Activated CD8-positive, alpha-beta memory T cell treated with anti-CD3 and anti-CD28 coated beads, Interleukin-2, amount 10 ng/mL, durations not matched to agents 7 days and 5 days (primary cell): ENCODE measurements around the gene VRK3. TPM values are rescaled to one million over a fixed set of nuclear protein-coding genes. Genes with fewer than 3 reads are reported as not detected.

Experiments
- ATAC-seq: fragments of 150-1000 bp; cut with Tn5 transposase; one replicate; pipeline ENCODE4 v1.10.0; 2021; ENCODE audit warnings: moderate library complexity
- CTCF ChIA-PET: fragments of 350-600 bp; sonication (Branson Sonifier 250); formaldehyde crosslinking; loops from one replicate; lab custom pipeline; 2021; ENCODE audit warnings: antibody characterized with exemption; lab: Charles Lee
- DNase-seq: peaks from one replicate; pipeline ENCODE4 v3.0.0-alpha.2; 2020
- H3K27ac Mint-ChIP-seq: one replicate; pipeline ENCODE4 v1.8.0; 2021; ENCODE audit warnings: mild to moderate bottlenecking, mixed read lengths
- H3K27me3 Mint-ChIP-seq: one replicate; pipeline ENCODE4 v1.8.0; 2021; ENCODE audit warnings: mixed read lengths
- H3K36me3 Mint-ChIP-seq: one replicate; pipeline ENCODE4 v1.8.0; 2021; ENCODE audit warnings: mild to moderate bottlenecking, mixed read lengths
- H3K4me1 Mint-ChIP-seq: one replicate; pipeline ENCODE4 v1.8.0; 2021; ENCODE audit warnings: mixed read lengths
- H3K4me3 Mint-ChIP-seq: one replicate; pipeline ENCODE4 v1.8.0; 2021; ENCODE audit warnings: mild to moderate bottlenecking, moderate library complexity, mixed read lengths
- H3K9me3 Mint-ChIP-seq: one replicate; pipeline ENCODE4 v1.8.0; 2022; ENCODE audit warnings: low read depth, mixed read lengths
- total RNA-seq, 2 experiments: library from RNA; stranded (reverse); gene quantifications; one replicate each; pipeline ENCODE4 v1.2.3, GENCODE V29; 2021

The VRK3 gene
- total RNA-seq, 2 experiments from 2014 or later, result 70.5 to 71.3 TPM

- Mint-ChIP-seq H3K36me3 (peaks cover 51% of the 10 kb centered on the region), H3K4me3 (peak overlapping the region; percentile 98), H3K4me1 (peaks cover 69% of the 10 kb centered on the region), H3K27ac (peak overlapping the region; percentile 93), H3K9me3 (no peaks in the 10 kb centered on the region), H3K27me3 (no peaks in the 10 kb centered on the region)
- ATAC-seq (no peak), DNase-seq (no peak)
- CTCF ChIA-PET, result interaction anchor here (0.7 to 2.5 kb wide), 4 partner anchors 9 to 93 kb away, joined by 3 to 9 read pairs (median 4); no protein-coding TSS in a partner anchor
These were observed 97.5 kb downstream of the VRK3 start for GRCh38 chr19:49927526-49928264.

GRCh38 chr19:49926515-49926914 is 98.7 kb downstream of the VRK3 start:
- H3K27ac Mint-ChIP-seq, result no peak overlapping the region
- H3K4me3 Mint-ChIP-seq, result peak overlapping the region; percentile 9
- H3K9me3 Mint-ChIP-seq, result no peaks in the 10 kb centered on the region
- ATAC-seq, result no peak
- no peak for DNase-seq
- peaks cover 66% of the 10 kb centered on the region for H3K4me1 Mint-ChIP-seq
- CTCF ChIA-PET, result no interaction called here
- no peaks in the 10 kb centered on the region for H3K27me3 Mint-ChIP-seq
- H3K36me3 Mint-ChIP-seq, result peaks cover 53% of the 10 kb centered on the region

Other genes with a start within 250 kb of the VRK3 start
- 10 to 100 TPM; 20.1 to 23.0 TPM for gene FUZ, start 212.1 kb downstream of the VRK3 start, total RNA-seq
- 10 to 100 TPM; 57.5 to 70.5 TPM for gene MED25, start 207.1 kb downstream of the VRK3 start, total RNA-seq
- 10 to 100 TPM; 78.2 to 79.4 TPM for gene PTOV1, start 174.2 kb downstream of the VRK3 start, total RNA-seq
- gene PNKP, start 157.8 kb downstream of the VRK3 start, total RNA-seq, result 100 to 1,000 TPM; 130 to 133 TPM
- gene AKT1S1, start 148.0 kb downstream of the VRK3 start, total RNA-seq, result 10 to 100 TPM; 13.4 to 21.2 TPM
- 10 to 100 TPM; 26.2 to 39.3 TPM for gene TBC1D17, start 147.7 kb downstream of the VRK3 start, total RNA-seq
- 10 to 100 TPM in 1 of 2 experiments, 1 to 10 TPM in 1; 1.7 to 12.3 TPM for gene IL4I1, start 128.5 kb downstream of the VRK3 start, total RNA-seq
- gene ATF5, start 96.2 kb downstream of the VRK3 start, total RNA-seq, result 10 to 100 TPM in 1 of 2 experiments, 1 to 10 TPM in 1; 8.4 to 13.7 TPM
- gene NUP62, start 95.9 kb downstream of the VRK3 start, total RNA-seq, result 100 to 1,000 TPM; 128 to 192 TPM
- not detected for gene SIGLEC11, start 64.2 kb downstream of the VRK3 start, total RNA-seq
- gene ZNF473, start 633 bp upstream of the VRK3 start, total RNA-seq, result 1 to 10 TPM; 7.9 to 8.4 TPM
- not detected for gene IZUMO2, start 137.9 kb upstream of the VRK3 start, total RNA-seq
- not detected for gene MYH14, start 178.2 kb upstream of the VRK3 start, total RNA-seq